IPS DF 4.7 (cell line): Measurements from ENCODE around the gene BRWD1.

Source experiments
- DNase-seq: peaks from one replicate; pipeline ENCODE4 v3.0.0-alpha.2; 2013; ENCODE audit warnings: low spot score; ENCODE audit errors: extremely low read depth

Gene BRWD1

DNA sequence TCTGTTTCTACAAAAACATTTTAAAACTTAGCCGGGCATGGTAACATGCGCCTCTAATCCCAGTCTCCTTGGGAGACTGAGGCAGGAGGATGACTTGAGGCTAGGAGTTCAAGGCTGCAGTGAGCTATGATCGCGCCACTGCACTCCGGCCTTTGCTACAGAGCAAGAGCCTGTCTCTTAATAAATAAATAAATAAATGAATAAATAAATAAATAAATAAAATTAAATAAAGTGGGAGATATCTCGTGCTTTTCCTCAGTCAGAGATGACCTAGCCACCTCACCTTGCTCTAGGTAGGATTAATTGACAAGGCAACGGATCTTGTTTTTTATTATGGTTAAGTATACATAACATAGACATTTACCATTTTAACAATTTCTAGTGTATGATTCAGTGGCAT is 14.3 kb upstream of the BRWD1 start:
- DNase-seq = no peak

- DNase-seq = no peak
These were observed 13.3 kb upstream of the BRWD1 start for GRCh38 chr21:39326607-39327307.

DNA sequence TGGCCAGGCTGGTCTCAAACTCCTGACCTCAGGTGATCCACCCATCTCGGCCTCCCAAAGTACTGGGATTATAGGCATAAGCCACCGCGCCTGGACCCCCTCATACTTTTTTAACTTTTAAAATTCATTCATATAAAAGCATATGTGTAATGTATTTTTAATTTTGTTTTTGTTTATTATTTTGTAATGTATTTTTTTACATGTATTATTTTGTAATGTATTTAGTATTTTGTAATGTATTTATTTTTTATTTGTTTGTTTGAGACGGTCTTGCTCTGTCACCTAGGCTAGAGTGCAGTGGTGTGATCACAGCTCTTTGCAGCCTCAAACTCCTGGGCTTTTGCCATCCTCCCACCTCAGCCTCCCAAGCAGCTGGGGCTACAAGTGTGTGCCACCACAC is 12.0 kb upstream of the BRWD1 start:
- no peak for DNase-seq

DNA sequence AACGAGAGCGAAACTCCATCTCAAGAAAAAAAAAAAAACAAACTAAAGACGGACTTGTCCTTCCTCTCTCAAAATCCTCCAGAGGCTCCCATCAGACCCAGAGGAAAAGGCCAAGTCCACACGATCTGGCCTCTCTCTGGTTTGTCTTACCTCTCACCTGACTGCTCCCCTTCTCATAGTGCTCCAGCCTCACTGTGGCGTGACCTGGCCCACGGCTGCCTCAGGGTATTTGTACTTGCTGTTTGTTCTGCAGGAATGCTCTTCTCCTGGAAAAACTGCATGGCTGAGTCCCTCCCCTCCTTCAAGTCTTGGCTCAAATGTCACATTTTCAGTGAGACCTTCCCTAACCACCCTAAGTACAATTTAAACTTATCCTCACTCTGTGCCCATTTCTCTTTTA is 8.0 kb upstream of the BRWD1 start:
- no peak for DNase-seq

GRCh38 chr21:39319814-39320332 is 6.4 kb upstream of the BRWD1 start:
- no peak for DNase-seq

- DNase-seq = no peak
These were observed 5.9 kb upstream of the BRWD1 start for GRCh38 chr21:39319251-39319756.

- no peak for DNase-seq
These were observed 4.9 kb upstream of the BRWD1 start for GRCh38 chr21:39318091-39318959.

DNA sequence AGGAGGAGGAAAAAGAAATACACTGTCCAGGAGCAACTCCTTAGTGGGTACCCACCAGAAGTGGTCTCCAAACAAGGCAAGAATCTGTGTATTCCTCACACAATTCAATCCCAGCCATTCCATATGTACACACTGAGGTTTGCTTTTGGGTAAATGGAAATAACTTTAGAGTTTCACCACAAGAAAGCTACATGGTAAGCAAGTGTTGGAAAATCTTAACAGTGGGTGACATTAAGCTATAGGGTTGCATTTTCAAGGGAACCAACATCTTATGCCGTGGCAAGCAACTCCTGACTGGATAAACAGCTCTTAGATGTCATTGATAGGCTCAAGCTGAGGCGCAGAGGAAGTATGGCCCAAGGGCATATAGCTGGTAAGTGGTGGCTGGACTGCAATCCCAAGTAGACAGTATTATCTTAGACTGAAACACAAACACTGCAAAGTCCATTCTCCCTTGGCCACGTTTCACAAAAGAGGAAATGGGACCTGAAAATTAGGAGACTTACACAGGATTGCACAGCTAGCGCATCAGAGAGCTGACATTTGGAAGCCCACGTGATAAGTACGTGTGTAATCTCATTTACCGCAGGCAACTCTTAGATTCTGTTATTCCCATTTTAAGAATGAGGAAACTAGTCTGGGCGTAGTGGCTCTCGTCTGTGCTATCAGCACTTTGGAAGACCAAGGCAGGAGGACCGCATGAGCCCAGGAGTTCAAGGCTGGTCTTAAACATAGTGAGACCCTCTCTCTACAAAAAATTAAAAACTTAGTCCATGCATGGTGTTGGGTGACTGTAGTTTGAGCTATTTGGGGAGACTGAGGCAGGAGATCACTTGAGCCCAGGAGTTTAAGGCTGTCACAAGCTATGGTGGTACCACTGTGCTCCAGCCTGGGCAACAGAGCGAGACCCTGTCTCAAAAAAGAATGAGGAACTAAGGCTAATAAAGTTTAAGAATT is 4.0 kb upstream of the BRWD1 start:
- no peak for DNase-seq

DNA sequence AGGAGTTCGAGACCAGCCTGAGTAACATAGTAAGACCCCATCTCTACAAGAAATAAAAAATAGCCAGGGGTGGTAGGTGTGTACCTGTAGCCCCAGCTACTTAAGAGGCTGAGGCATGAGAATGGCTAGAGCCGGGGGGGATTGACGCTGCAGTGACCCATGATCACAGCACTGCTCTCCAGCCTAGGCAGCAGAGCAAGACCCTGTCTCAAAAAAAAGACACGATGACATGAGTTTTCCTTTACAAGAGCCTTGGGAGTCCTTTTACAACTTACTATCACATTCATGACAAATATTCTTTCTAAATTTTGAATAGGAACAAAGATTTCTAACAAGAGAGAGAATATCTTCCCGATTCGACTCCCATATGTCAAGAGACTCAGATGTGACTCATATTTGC is 3.3 kb upstream of the BRWD1 start:
- DNase-seq = no peak

- no peak for DNase-seq
These were observed 2.4 kb upstream of the BRWD1 start for GRCh38 chr21:39315603-39316445.

- no peak for DNase-seq
These were observed 953 bp upstream of the BRWD1 start for GRCh38 chr21:39314143-39315027.

DNA sequence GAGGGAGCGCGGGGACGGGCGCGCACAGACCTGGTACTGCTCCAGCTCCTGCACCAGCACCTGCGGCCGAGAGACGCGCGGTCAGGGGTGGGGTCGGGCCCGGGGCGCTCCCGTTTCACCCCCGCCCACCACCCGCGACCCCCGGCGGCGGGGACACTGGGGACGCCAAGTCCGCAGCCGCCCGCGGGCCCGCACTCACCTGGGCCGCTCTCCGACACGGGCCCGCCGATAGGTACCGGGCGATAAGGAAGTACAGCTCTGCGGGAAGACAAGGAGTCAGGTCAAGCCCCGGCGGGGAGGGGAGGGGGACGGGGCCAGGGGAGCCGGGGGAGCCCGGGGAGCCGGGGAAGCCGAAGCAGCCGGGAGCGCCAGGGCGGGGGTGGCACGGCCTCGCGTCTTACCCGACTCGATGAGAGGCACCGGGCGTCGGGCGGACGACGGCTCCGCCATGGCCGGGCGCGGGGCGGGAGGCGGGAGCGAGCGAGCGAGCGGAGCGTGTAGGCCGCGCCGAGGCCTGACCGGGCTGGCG is 326 bp downstream of the BRWD1 start:
- no peak for DNase-seq

- DNase-seq = no peak
These were observed 1.1 kb downstream of the BRWD1 start for GRCh38 chr21:39312112-39313041.

DNA sequence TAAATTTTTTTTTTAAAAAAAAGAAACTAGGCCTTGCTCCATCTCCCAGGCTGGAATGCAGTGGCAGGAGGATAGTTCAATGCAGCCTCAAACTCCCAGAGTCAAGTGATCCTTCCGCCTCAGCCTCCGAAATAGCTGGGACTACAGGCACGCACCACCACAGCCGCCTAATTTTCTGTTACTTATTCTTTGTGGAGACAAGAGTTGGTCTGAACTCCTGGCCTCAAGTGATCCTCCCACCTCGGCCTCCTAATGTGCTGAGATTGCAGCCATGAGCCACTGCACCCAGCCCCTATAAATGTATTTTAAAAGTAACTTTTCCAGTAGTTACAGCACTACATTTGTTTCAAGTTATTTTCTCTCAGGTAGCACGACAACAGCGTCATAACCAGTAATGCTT is 2.3 kb downstream of the BRWD1 start:
- DNase-seq = no peak

GRCh38 chr21:39307466-39307865 is 6.0 kb downstream of the BRWD1 start:
- DNase-seq = no peak

- DNase-seq = no peak
These were observed 12.8 kb downstream of the BRWD1 start for GRCh38 chr21:39300587-39300986.

- DNase-seq = no peak
These were observed 16.5 kb downstream of the BRWD1 start for GRCh38 chr21:39296891-39297290.

GRCh38 chr21:39288987-39289386 is 24.4 kb downstream of the BRWD1 start:
- no peak for DNase-seq
